NCI-H187 (cell line): ENCODE data around the gene CARNS1.

ENCODE experiments used
- DNase-seq, 2 experiments: peaks; one replicate each; lab custom pipeline; 2025; lab: John Stamatoyannopoulos, UW

Gene CARNS1

GRCh38 chr11:67441098-67441563 is 25.7 kb downstream of the CARNS1 start:
- no peak for DNase-seq

GRCh38 chr11:67441731-67442351 is 26.4 kb downstream of the CARNS1 start:
- no peak for DNase-seq

GRCh38 chr11:67442504-67443404 is 27.3 kb downstream of the CARNS1 start:
- DNase-seq, result no peak

- DNase-seq, result no peak
Observed at GRCh38 chr11:67445515-67445914, 30.0 kb downstream of the CARNS1 start.

- DNase-seq, result no peak
Observed at GRCh38 chr11:67448220-67448609, 32.7 kb downstream of the CARNS1 start.

- no peak for DNase-seq
Observed at GRCh38 chr11:67449116-67449844, 33.8 kb downstream of the CARNS1 start.

- DNase-seq, result no peak
Observed at GRCh38 chr11:67450796-67451657, 35.5 kb downstream of the CARNS1 start.

GRCh38 chr11:67451658-67451976 is 36.1 kb downstream of the CARNS1 start:
- DNase-seq, result no peak

GRCh38 chr11:67452141-67452952 is 36.9 kb downstream of the CARNS1 start, which contains the start of gene GPR152:
Gene GPR152, minus strand, starts transcription at chr11:67452729. Its CDS starts 5 bp downstream, at chr11:67452724.
- no peak for DNase-seq

- DNase-seq, result no peak
Observed at GRCh38 chr11:67453816-67454732, 38.6 kb downstream of the CARNS1 start.

- DNase-seq, result no peak
Observed at GRCh38 chr11:67455054-67455453, 39.6 kb downstream of the CARNS1 start, which contains the start of gene CABP4. Gene CABP4, plus strand, starts transcription at chr11:67455354. Its CDS starts 70 bp downstream, at chr11:67455424.

- DNase-seq, result no peak
Observed at GRCh38 chr11:67456068-67456705, 40.7 kb downstream of the CARNS1 start.

- no peak for DNase-seq
Observed at GRCh38 chr11:67457453-67457852, 42.0 kb downstream of the CARNS1 start.

GRCh38 chr11:67458266-67458665 is 42.8 kb downstream of the CARNS1 start:
- no peak for DNase-seq

GRCh38 chr11:67463186-67463585 is 47.7 kb downstream of the CARNS1 start:
- no peak for DNase-seq

GRCh38 chr11:67463680-67464410 is 48.4 kb downstream of the CARNS1 start:
- DNase-seq, result no peak

- peak; percentile 71 to 79 for DNase-seq
Observed at GRCh38 chr11:67464411-67465188, 49.1 kb downstream of the CARNS1 start.

GRCh38 chr11:67465189-67465510 is 49.7 kb downstream of the CARNS1 start:
- DNase-seq, result no peak
